Measurements from ENCODE around the gene ENOSF1. TPM values are rescaled to one million over a fixed set of nuclear protein-coding genes. Genes with fewer than 3 reads are reported as not detected.
A peak's percentile ranks its signal among the peaks of the same experiment; 100 is the strongest.

ENOSF1 gene
- total RNA-seq, 2 experiments from 2014 or later, result 92.6 to 97.4 TPM

DNA sequence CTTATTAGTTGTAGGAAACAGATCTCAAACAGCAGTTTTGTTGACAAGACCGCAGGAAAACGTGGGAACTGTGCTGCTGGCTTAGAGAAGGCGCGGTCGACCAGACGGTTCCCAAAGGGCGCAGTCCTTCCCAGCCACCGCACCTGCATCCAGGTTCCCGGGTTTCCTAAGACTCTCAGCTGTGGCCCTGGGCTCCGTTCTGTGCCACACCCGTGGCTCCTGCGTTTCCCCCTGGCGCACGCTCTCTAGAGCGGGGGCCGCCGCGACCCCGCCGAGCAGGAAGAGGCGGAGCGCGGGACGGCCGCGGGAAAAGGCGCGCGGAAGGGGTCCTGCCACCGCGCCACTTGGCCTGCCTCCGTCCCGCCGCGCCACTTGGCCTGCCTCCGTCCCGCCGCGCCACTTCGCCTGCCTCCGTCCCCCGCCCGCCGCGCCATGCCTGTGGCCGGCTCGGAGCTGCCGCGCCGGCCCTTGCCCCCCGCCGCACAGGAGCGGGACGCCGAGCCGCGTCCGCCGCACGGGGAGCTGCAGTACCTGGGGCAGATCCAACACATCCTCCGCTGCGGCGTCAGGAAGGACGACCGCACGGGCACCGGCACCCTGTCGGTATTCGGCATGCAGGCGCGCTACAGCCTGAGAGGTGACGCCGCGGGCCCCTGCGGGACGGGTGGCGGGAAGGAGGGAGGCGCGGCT is 55.0 kb downstream of the ENOSF1 start, which contains the start of gene TYMS:
TSS of gene TYMS (plus strand) at position 343 of the 690 bp plus-strand sequence. CDS start at position 433, 90 bp downstream.
- intact Hi-C loops (cut with DNase I, micrococcal nuclease), result loop anchor here in 1 of 2 experiments (2.0 kb wide), 1 partner anchor 53 kb away; no protein-coding TSS in a partner anchor
- H3K4me1 Mint-ChIP-seq, result peaks cover 12% of the 10 kb centered on the region
- peaks cover 48% of the 10 kb centered on the region for H3K36me3 Mint-ChIP-seq (ENCODE audit: low read depth)
- DNase-seq (peak; percentile 71), ATAC-seq (peak; percentile 60)
- peaks cover 20% of the 10 kb centered on the region for H3K27me3 Mint-ChIP-seq
- H3K27ac Mint-ChIP-seq, result peak within 1 kb of the TSS; percentile 90
- CTCF ChIA-PET, result interaction anchor here (0.6 to 3.0 kb wide), 7 partner anchors 33 to 389 kb away, joined by 3 to 13 read pairs (median 7); partner anchors contain the start of genes THOC1 and YES1
- peak within 1 kb of the TSS; percentile 93 for H3K4me3 Mint-ChIP-seq
- POLR2A ChIA-PET, result interaction anchor here (0.6 to 1.5 kb wide), 6 partner anchors 13 to 390 kb away, joined by 3 to 6 read pairs (median 4); partner anchors contain the start of genes ENOSF1 and THOC1
- peaks cover 10% of the 10 kb centered on the region for H3K9me3 Mint-ChIP-seq (ENCODE audit: low read depth)

DNA sequence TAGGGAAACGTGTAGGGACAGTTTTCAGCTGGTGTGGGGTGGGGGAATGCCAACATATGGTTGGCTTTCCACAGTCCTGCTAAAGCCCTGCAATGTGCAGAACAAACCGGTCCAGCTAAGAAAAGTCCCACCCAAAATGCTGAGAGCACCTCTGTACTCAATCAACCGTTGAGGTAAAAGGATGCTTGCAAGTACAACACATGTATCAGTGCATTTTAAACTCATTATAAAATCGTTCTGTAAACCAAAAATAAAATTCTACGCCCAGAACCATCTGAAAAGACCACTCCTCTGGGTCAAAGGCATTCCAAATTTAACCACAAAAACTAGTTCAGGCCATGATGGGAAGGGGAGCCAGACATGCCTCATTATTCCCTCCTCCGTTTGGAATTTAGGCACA is 57.0 kb downstream of the ENOSF1 start:
- intact Hi-C loops (cut with DNase I, micrococcal nuclease), result no loop called here
- no peak for DNase-seq
- Mint-ChIP-seq H3K27ac (no peak overlapping the region), H3K36me3 (ENCODE audit: low read depth) (peaks cover 28% of the 10 kb centered on the region), H3K4me3 (peak overlapping the region; percentile 14), H3K4me1 (peaks cover 17% of the 10 kb centered on the region), H3K27me3 (peaks cover 20% of the 10 kb centered on the region), H3K9me3 (ENCODE audit: low read depth) (no peaks in the 10 kb centered on the region)
- ChIA-PET POLR2A (no interaction called here), CTCF (interaction anchor here (0.7 kb wide), 1 partner anchor 66 kb away, joined by 3 read pairs; no protein-coding TSS in a partner anchor)
- no peak for ATAC-seq

DNA sequence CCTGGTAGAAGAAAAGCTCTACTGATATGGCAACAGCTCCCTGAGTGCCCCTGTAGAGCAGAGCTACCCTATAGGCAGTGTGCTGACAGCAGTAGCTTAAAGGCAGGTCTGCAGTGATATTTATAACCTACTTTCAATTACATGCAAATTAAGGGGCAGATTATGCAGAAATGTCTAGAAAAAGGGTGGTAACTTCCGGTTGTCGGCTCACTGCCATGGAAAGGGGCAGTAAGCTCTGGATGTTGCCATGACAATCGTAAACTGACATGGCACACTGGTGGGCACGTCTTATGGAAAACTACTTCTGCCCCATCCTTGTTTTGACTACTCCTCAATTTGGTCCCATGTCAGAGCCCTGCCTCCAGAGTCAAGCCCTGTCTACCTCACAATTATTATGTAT is 57.8 kb downstream of the ENOSF1 start:
- intact Hi-C loops (cut with DNase I, micrococcal nuclease), result no loop called here
- H3K36me3 Mint-ChIP-seq (ENCODE audit: low read depth), result peaks cover 19% of the 10 kb centered on the region
- ChIA-PET CTCF (interaction anchor here (0.5 to 1.5 kb wide), 3 partner anchors 12 to 186 kb away, joined by 3 to 4 read pairs (median 3); no protein-coding TSS in a partner anchor), POLR2A (no interaction called here)
- DNase-seq, result no peak
- H3K27me3 Mint-ChIP-seq, result peaks cover 20% of the 10 kb centered on the region
- no peaks in the 10 kb centered on the region for H3K9me3 Mint-ChIP-seq (ENCODE audit: low read depth)
- no peak overlapping the region for H3K27ac Mint-ChIP-seq
- peaks cover 16% of the 10 kb centered on the region for H3K4me1 Mint-ChIP-seq
- no peak for ATAC-seq
- no peak overlapping the region for H3K4me3 Mint-ChIP-seq

DNA sequence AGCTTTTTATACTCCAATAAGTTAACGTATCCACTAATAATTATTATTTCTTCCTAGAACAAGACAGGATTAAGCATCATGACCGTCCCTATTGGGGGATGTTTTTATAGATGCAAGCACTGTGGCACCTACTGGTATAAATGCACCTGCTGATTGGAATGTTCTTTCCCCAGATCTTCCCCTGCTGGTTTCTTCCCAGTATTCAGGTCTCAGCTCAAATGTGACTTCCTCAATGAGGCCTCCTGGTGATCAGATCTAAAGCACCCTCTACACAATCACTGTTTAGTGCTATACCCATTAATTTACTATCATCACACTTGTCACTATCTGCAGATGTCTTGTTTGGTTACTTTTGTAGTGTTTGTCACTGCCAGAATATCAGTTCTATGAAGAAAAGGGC is 58.9 kb downstream of the ENOSF1 start:
- no peak overlapping the region for H3K4me3 Mint-ChIP-seq
- no peak for DNase-seq
- ChIA-PET CTCF (interaction anchor here (0.6 to 1.5 kb wide), 2 partner anchors 11 to 14 kb away, joined by 3 read pairs; no protein-coding TSS in a partner anchor), POLR2A (no interaction called here)
- H3K9me3 Mint-ChIP-seq (ENCODE audit: low read depth), result no peaks in the 10 kb centered on the region
- intact Hi-C loops (cut with DNase I, micrococcal nuclease), result no loop called here
- H3K4me1 Mint-ChIP-seq, result peaks cover 8% of the 10 kb centered on the region
- peaks cover 8% of the 10 kb centered on the region for H3K36me3 Mint-ChIP-seq (ENCODE audit: low read depth)
- no peak overlapping the region for H3K27ac Mint-ChIP-seq
- no peak for ATAC-seq
- H3K27me3 Mint-ChIP-seq, result peaks cover 15% of the 10 kb centered on the region

DNA sequence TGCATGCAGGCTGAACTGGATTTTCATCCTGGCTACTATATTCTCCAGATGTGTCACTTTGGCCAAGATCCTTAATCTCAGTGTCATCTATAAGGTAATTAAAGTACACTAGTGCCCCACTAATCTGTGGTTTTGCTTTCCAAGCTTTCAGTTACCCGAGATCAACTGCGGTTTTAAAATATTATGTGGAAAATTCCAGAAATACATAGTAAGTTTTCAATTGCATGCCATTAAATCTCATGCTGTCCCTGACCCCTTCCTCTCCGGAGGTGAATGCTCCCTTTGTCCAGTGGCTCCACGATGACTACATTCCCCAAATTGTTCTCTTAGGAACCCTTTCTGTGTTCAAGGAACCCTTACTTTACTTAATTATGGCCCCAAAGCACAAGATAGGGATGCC is 60.3 kb downstream of the ENOSF1 start:
- H3K27me3 Mint-ChIP-seq, result peaks cover 15% of the 10 kb centered on the region
- H3K4me3 Mint-ChIP-seq, result no peak overlapping the region
- ChIA-PET CTCF (no interaction called here), POLR2A (no interaction called here)
- no peak for ATAC-seq
- intact Hi-C loops (cut with DNase I, micrococcal nuclease), result no loop called here
- peaks cover 8% of the 10 kb centered on the region for H3K4me1 Mint-ChIP-seq
- no peaks in the 10 kb centered on the region for H3K9me3 Mint-ChIP-seq (ENCODE audit: low read depth)
- peaks cover 4% of the 10 kb centered on the region for H3K36me3 Mint-ChIP-seq (ENCODE audit: low read depth)
- no peak for DNase-seq
- no peak overlapping the region for H3K27ac Mint-ChIP-seq

DNA sequence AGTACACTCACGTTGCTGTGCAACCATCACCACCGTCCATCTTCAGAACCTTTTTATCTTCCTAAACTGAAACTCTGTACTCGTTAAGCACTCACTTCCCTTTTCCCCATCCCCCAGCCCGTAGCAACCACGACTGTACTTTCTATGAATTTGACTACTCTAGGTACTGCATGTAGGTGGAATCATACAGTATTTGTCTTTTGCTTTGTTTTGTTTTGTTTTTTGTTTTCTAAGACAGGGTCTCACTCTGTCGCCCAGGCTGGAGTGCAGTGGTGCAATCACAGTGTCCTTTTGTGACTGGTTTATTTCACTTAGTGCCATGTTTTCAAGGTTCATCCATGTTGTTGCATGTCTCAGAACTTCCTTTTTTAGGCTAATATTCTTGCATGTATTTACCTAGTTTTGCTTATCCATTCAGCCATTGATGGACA is 62.0 kb downstream of the ENOSF1 start:
- DNase-seq (peak; percentile 61), ATAC-seq (peak; percentile 80)
- POLR2A ChIA-PET, result no interaction called here
- no peaks in the 10 kb centered on the region for H3K9me3 Mint-ChIP-seq (ENCODE audit: low read depth)
- CTCF ChIA-PET, result interaction anchor here (0.7 kb wide), 2 partner anchors 91 to 415 kb away, joined by 4 to 5 read pairs; no protein-coding TSS in a partner anchor
- H3K4me3 Mint-ChIP-seq, result no peak overlapping the region
- no peak overlapping the region for H3K27ac Mint-ChIP-seq
- intact Hi-C loops (cut with DNase I, micrococcal nuclease), result no loop called here
- H3K27me3 Mint-ChIP-seq, result peaks cover 7% of the 10 kb centered on the region
- peaks cover under 1% of the 10 kb centered on the region for H3K36me3 Mint-ChIP-seq (ENCODE audit: low read depth)
- peaks cover 8% of the 10 kb centered on the region for H3K4me1 Mint-ChIP-seq

DNA sequence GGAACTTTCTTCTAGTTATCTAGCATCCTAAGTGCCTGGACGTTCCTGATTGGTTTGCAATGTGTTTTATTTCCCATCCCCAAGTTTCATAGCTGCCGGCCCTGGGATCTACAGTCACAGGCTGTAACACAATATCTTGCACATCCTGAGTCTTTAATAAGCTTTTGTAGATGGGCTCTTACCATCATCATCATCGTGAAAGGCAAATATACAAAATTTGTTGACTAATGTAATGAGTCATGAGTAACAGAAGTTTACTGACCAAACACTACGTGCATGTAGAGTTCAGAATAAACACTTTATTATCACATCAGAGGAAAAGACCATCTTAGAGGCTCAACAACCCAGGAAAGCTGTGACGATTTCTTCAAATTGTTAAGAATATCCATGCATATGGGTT is 63.1 kb downstream of the ENOSF1 start:
- H3K27me3 Mint-ChIP-seq, result peaks cover 3% of the 10 kb centered on the region
- H3K4me3 Mint-ChIP-seq, result no peak overlapping the region
- ATAC-seq (no peak), DNase-seq (no peak)
- H3K9me3 Mint-ChIP-seq (ENCODE audit: low read depth), result no peaks in the 10 kb centered on the region
- intact Hi-C loops (cut with DNase I, micrococcal nuclease), result no loop called here
- CTCF ChIA-PET, result interaction anchor here (0.6 kb wide), 1 partner anchor 71 kb away, joined by 3 read pairs; no protein-coding TSS in a partner anchor
- peaks cover 10% of the 10 kb centered on the region for H3K4me1 Mint-ChIP-seq
- no peak overlapping the region for H3K27ac Mint-ChIP-seq
- H3K36me3 Mint-ChIP-seq (ENCODE audit: low read depth), result no peaks in the 10 kb centered on the region
- POLR2A ChIA-PET, result no interaction called here

DNA sequence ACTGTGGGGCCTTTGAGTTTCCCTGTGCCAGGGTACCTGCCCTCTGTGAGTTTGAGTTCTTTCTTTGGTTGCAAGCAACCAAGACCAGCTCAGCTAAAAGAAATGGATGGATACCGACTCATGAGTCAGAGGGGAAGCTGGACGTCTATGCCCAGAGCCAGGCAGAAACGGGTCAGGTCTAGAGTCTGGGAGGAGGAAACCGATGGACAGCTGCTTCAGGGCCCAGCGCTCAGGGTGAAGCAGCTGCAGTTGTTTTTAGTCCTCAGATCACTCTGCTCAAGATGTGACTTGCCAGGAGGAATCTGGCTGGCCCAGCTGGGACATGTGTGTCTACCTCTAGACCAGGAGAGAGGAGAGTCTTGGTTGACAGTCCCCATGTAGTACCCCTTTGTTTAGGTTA is 65.1 kb downstream of the ENOSF1 start:
- ChIA-PET POLR2A (no interaction called here), CTCF (no interaction called here)
- DNase-seq (no peak), ATAC-seq (no peak)
- Mint-ChIP-seq H3K27me3 (peaks cover 3% of the 10 kb centered on the region), H3K36me3 (ENCODE audit: low read depth) (no peaks in the 10 kb centered on the region), H3K27ac (no peak overlapping the region), H3K4me1 (peaks cover 12% of the 10 kb centered on the region), H3K4me3 (no peak overlapping the region), H3K9me3 (ENCODE audit: low read depth) (no peaks in the 10 kb centered on the region)
- intact Hi-C loops (cut with DNase I, micrococcal nuclease), result no loop called here

DNA sequence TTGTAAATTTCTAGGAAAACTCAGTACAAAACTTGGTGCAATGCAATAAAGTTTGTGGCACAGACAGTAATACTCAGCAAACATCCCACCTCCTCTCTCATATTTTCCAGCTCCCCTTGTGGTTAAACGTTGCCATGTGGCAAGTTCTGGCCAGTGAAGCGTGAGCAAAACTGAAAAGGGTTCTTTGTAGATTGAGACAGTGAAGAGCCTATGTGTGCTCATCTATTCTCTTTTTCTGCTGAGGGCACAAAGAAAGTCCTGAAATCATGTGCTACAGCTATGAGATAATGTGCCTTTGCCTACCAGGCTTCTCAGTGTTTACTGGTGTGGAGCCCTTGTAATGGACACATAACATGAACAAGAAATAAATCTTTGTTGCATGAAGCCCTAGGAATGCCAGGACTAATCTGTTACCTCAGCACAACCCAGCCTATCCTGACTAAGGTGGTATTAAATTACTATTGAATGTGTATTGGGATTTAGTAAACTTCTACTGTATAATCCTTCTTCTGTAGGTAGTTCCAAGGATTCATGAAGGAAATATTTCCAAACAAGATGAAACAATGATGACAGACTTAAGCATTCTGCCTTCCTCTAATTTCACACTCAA is 67.9 kb downstream of the ENOSF1 start:
- no peaks in the 10 kb centered on the region for H3K9me3 Mint-ChIP-seq (ENCODE audit: low read depth)
- peaks cover 4% of the 10 kb centered on the region for H3K4me1 Mint-ChIP-seq
- ATAC-seq, result peak; percentile 84
- peaks cover 4% of the 10 kb centered on the region for H3K27me3 Mint-ChIP-seq
- ChIA-PET POLR2A (no interaction called here), CTCF (interaction anchor here (1.9 kb wide), 1 partner anchor 20 kb away, joined by 8 read pairs; no protein-coding TSS in a partner anchor)
- no peak overlapping the region for H3K27ac Mint-ChIP-seq
- peak; percentile 44 for DNase-seq
- intact Hi-C loops (cut with DNase I, micrococcal nuclease), result no loop called here
- no peak overlapping the region for H3K4me3 Mint-ChIP-seq
- no peaks in the 10 kb centered on the region for H3K36me3 Mint-ChIP-seq (ENCODE audit: low read depth)

DNA sequence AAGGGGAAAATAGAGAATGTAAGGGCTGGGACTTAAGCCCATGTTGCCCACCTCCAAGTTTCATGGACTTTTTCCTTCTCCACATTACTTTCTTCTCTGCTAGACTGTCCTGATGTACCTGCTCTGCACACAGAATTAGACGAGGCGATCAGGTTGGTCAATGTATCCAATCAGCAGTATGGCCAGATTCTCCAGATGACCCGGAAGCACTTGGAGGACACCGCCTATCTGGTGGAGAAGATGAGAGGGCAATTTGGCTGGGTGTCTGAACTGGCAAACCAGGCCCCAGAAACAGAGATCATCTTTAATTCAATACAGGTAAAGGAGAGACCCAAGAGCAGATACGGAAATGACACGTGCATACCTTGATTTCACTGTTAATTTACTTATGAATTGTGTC is 71.2 kb downstream of the ENOSF1 start:
- H3K4me3 Mint-ChIP-seq, result no peak overlapping the region
- POLR2A ChIA-PET, result no interaction called here
- intact Hi-C loops (cut with DNase I, micrococcal nuclease), result no loop called here
- no peak overlapping the region for H3K27ac Mint-ChIP-seq
- CTCF ChIA-PET, result interaction anchor here (2.0 kb wide), 1 partner anchor 198 kb away, joined by 4 read pairs; no protein-coding TSS in a partner anchor
- H3K4me1 Mint-ChIP-seq, result peaks cover 4% of the 10 kb centered on the region
- DNase-seq, result no peak
- no peaks in the 10 kb centered on the region for H3K36me3 Mint-ChIP-seq (ENCODE audit: low read depth)
- H3K27me3 Mint-ChIP-seq, result peaks cover 8% of the 10 kb centered on the region
- H3K9me3 Mint-ChIP-seq (ENCODE audit: low read depth), result no peaks in the 10 kb centered on the region
- ATAC-seq, result no peak

DNA sequence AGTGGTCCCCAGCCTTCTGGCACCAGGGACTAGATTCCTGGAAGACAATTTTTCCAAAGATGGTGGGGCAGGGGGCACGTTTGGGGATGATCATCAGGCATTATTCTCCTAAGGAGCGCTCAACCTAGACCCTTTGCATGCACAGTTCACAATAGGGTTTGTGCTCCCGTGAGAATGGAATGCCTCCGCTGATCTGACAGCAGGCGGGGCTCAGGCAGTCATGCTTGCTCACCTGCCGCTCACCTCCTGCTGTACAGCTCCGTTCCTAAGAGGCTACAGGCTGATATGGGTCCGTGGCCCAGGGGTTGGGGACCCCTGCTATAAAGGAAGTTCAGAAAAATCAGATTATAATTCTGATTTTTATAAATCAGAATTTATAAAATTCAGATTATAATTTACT is 77.3 kb downstream of the ENOSF1 start:
- DNase-seq (no peak), ATAC-seq (no peak)
- peaks cover 10% of the 10 kb centered on the region for H3K27me3 Mint-ChIP-seq
- no peaks in the 10 kb centered on the region for H3K36me3 Mint-ChIP-seq (ENCODE audit: low read depth)
- no peak overlapping the region for H3K4me3 Mint-ChIP-seq
- H3K9me3 Mint-ChIP-seq (ENCODE audit: low read depth), result peaks cover 3% of the 10 kb centered on the region
- ChIA-PET POLR2A (no interaction called here), CTCF (interaction anchor here (0.6 to 0.9 kb wide), 3 partner anchors 11 to 195 kb away, joined by 3 to 4 read pairs (median 3); no protein-coding TSS in a partner anchor)
- no peak overlapping the region for H3K27ac Mint-ChIP-seq
- no peaks in the 10 kb centered on the region for H3K4me1 Mint-ChIP-seq
- intact Hi-C loops (cut with DNase I, micrococcal nuclease), result no loop called here
